Vagina (tissue), 2 donors: ENCODE data around the gene ZNF783. TPM values are rescaled to one million over a fixed set of nuclear protein-coding genes. Genes with fewer than 3 reads are reported as not detected.

ENCODE experiments used
- DNase-seq, 2 donors: peaks; one replicate each; pipeline ENCODE4 v3.0.0-alpha.2; 2017; ENCODE audit errors: extremely low spot score in 2 of 2
- H3K27ac ChIP-seq: fragments of 200-600 bp; sonication (generic); one replicate; pipeline ENCODE4 v1.5.1; 2019
- H3K27me3 ChIP-seq: fragments of 200-600 bp; sonication (generic); one replicate; pipeline ENCODE4 v1.5.1; 2019
- H3K36me3 ChIP-seq, 2 donors: fragments of 200-600 bp; sonication (generic); one replicate each; pipeline ENCODE4 v1.5.1; 2017 to 2019
- H3K4me1 ChIP-seq: fragments of 200-600 bp; sonication (generic); one replicate; pipeline ENCODE4 v1.5.1; 2019
- H3K4me3 ChIP-seq, 2 donors: fragments of 200-600 bp; sonication (generic); 1 replicate in 1 of 2; 2 replicates in 1 of 2; pipeline ENCODE4 v1.5.1; 2016 to 2019
- H3K9me3 ChIP-seq: fragments of 200-600 bp; sonication (generic); one replicate; pipeline ENCODE4 v1.5.1; 2019
- POLR2A ChIP-seq, 2 donors: fragments of 450-650 bp; IDR thresholded peaks; one replicate each; pipeline ENCODE4 v1.6.1; 2017; ENCODE audit warnings: antibody characterized with exemption in 2 of 2, mild to moderate bottlenecking in 2 of 2, moderate library complexity in 2 of 2
- POLR2AphosphoS5 ChIP-seq, 2 donors: sonication (generic); formaldehyde crosslinking; IDR thresholded peaks; one replicate each; pipeline ENCODE4 v1.9.0; 2017; ENCODE audit warnings: antibody characterized with exemption in 2 of 2, mild to moderate bottlenecking in 2 of 2, low read depth in 1 of 2; ENCODE audit not compliant: insufficient read depth in 1 of 2
- intact Hi-C: fragments of 100-400 bp; cut with DNase I; formaldehyde crosslinking; loops from one replicate; pipeline ENCODE4 v1.15.1; 2023
- total RNA-seq: library from RNA; depleted of rRNA; stranded (reverse); fragments of >200 nt; gene quantifications from one replicate; pipeline ENCODE4 v1.2.3, GENCODE V29; 2016
- TF ChIP-seq, protein P1 (sequence below), 3 experiments: fragments of 450-650 bp in 2 of 3; fragments of 200-600 bp in 1 of 3; sonication (generic) in 1 of 3; IDR thresholded peaks; one replicate each; pipeline ENCODE4 v1.5.1; 2017 to 2019; ENCODE audit warnings: antibody characterized with exemption in 3 of 3, mild to moderate bottlenecking in 2 of 3, moderate library complexity in 2 of 3

ZNF783 gene
- total RNA-seq, 1 donor from 2014 or later = 13.8 TPM

DNA sequence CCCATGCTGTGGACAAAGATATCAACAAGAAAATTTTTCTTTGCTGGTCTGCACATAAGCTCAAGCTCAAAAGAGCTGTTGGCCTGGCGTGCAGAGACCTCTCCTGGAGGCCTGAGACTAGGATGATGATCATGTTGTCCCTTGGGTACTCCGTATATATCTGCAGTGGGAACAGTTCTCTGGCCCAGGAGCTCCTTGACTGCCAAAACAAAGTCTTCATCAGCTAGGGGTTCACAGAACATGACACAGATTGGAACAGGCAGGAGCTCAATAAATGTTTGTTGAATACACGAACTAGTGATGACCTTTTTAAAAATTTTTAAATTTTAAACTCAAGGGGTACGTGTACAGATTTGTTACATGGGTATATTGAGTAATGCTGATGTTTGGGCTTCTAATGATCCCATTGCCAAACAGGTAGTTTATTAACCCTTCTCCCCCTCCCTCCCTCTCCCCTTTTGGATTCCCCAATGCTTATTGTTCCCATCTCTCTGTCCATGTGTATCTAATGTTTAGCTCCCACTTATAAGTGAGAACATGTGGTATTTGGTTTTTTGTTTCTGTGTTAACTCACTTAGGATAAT, 49.1 kb downstream of the ZNF783 start:
- TF ChIP-seq POLR2AphosphoS5 (IDR thresholded peaks at IDR 0.05; ENCODE audit: insufficient read depth in 1 of 2, low read depth in 1 of 2) = no peak
- no peak for TF ChIP-seq POLR2A (IDR thresholded peaks at IDR 0.05)
- TF ChIP-seq, protein P1, sequence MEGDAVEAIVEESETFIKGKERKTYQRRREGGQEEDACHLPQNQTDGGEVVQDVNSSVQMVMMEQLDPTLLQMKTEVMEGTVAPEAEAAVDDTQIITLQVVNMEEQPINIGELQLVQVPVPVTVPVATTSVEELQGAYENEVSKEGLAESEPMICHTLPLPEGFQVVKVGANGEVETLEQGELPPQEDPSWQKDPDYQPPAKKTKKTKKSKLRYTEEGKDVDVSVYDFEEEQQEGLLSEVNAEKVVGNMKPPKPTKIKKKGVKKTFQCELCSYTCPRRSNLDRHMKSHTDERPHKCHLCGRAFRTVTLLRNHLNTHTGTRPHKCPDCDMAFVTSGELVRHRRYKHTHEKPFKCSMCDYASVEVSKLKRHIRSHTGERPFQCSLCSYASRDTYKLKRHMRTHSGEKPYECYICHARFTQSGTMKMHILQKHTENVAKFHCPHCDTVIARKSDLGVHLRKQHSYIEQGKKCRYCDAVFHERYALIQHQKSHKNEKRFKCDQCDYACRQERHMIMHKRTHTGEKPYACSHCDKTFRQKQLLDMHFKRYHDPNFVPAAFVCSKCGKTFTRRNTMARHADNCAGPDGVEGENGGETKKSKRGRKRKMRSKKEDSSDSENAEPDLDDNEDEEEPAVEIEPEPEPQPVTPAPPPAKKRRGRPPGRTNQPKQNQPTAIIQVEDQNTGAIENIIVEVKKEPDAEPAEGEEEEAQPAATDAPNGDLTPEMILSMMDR (IDR thresholded peaks at IDR 0.05) = no peak
- no peaks in the 10 kb centered on the region for H3K27me3 ChIP-seq
- intact Hi-C loops = no loop called here
- no peaks in the 10 kb centered on the region for H3K4me1 ChIP-seq
- H3K9me3 ChIP-seq = no peaks in the 10 kb centered on the region
- no peaks in the 10 kb centered on the region for H3K36me3 ChIP-seq
- DNase-seq = no peak
- H3K4me3 ChIP-seq = no peak overlapping the region
- no peak overlapping the region for H3K27ac ChIP-seq

DNA sequence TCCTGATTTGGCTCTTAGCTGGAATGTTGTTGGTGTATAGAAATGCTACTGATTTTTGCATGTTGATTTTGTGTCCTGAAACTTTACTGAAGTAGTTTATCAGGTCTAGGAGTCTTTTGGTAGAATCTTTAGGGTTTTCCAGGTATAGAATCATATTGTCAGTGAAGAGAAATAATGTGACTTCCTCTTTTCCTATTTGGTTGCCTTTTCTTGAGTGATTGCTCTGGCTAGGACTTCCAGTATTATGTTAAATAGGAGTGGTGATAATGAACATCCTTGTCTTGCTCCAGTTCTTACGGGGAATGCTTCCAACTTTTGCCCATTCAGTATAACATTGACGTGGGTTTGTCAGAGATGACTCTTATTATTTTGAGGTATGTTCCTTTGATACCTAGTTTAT, 52.0 kb downstream of the ZNF783 start:
- intact Hi-C loops = no loop called here
- Histone ChIP-seq H3K4me3 (no peak overlapping the region), H3K9me3 (no peaks in the 10 kb centered on the region), H3K27ac (no peak overlapping the region), H3K27me3 (no peaks in the 10 kb centered on the region), H3K4me1 (no peaks in the 10 kb centered on the region), H3K36me3 (no peaks in the 10 kb centered on the region)
- DNase-seq = no peak
- no peak for TF ChIP-seq POLR2A (IDR thresholded peaks at IDR 0.05)
- TF ChIP-seq, protein P1 (IDR thresholded peaks at IDR 0.05) = no peak
- no peak for TF ChIP-seq POLR2AphosphoS5 (IDR thresholded peaks at IDR 0.05; ENCODE audit: insufficient read depth in 1 of 2, low read depth in 1 of 2)

GRCh38 chr7:149316606-149317005, 54.6 kb downstream of the ZNF783 start:
- Histone ChIP-seq H3K27ac (no peak overlapping the region), H3K27me3 (no peaks in the 10 kb centered on the region), H3K4me3 (no peak overlapping the region), H3K9me3 (no peaks in the 10 kb centered on the region), H3K36me3 (no peaks in the 10 kb centered on the region), H3K4me1 (no peaks in the 10 kb centered on the region)
- no peak for DNase-seq
- TF ChIP-seq, protein P1 (IDR thresholded peaks at IDR 0.05) = no peak
- TF ChIP-seq POLR2A (IDR thresholded peaks at IDR 0.05) (no peak), POLR2AphosphoS5 (IDR thresholded peaks at IDR 0.05; ENCODE audit: insufficient read depth in 1 of 2, low read depth in 1 of 2) (no peak)
- intact Hi-C loops = no loop called here

DNA sequence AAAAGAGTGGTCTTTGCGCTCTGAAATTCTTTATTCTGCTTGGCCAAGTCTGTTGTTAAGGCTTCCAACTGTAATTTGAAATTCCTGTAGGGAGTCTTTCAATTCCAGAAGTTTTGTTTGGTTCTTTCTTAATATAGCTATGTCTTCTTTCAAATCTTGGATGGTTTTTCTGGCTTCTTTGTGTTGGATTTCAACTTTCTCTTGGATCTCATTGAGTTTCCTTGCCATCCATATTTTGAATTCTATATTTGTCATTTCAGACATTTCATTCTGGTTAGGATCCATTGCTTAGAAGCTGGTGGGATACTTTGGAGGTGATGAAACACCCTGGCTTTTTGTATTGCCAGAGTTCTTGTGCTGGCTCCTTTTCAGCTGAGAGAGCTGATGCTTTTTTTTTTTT, 55.5 kb downstream of the ZNF783 start:
- no peaks in the 10 kb centered on the region for H3K9me3 ChIP-seq
- H3K4me3 ChIP-seq = no peak overlapping the region
- H3K27me3 ChIP-seq = no peaks in the 10 kb centered on the region
- TF ChIP-seq, protein P1 (IDR thresholded peaks at IDR 0.05) = no peak
- TF ChIP-seq POLR2A (IDR thresholded peaks at IDR 0.05) = no peak
- TF ChIP-seq POLR2AphosphoS5 (IDR thresholded peaks at IDR 0.05; ENCODE audit: insufficient read depth in 1 of 2, low read depth in 1 of 2) = no peak
- DNase-seq = no peak
- H3K27ac ChIP-seq = no peak overlapping the region
- H3K36me3 ChIP-seq = no peaks in the 10 kb centered on the region
- intact Hi-C loops = no loop called here
- H3K4me1 ChIP-seq = no peaks in the 10 kb centered on the region

GRCh38 chr7:149317986-149318672, 56.1 kb downstream of the ZNF783 start:
- H3K27ac ChIP-seq = no peak overlapping the region
- DNase-seq = no peak
- intact Hi-C loops = no loop called here
- H3K27me3 ChIP-seq = no peaks in the 10 kb centered on the region
- H3K4me1 ChIP-seq = no peaks in the 10 kb centered on the region
- no peak overlapping the region for H3K4me3 ChIP-seq
- TF ChIP-seq, protein P1 (IDR thresholded peaks at IDR 0.05) = no peak
- no peak for TF ChIP-seq POLR2A (IDR thresholded peaks at IDR 0.05)
- TF ChIP-seq POLR2AphosphoS5 (IDR thresholded peaks at IDR 0.05; ENCODE audit: insufficient read depth in 1 of 2, low read depth in 1 of 2) = no peak
- no peaks in the 10 kb centered on the region for H3K36me3 ChIP-seq
- no peaks in the 10 kb centered on the region for H3K9me3 ChIP-seq
